Karpas-422 (cell line): Measurements from ENCODE around the gene RNF5. TPM values are rescaled to one million over a fixed set of nuclear protein-coding genes. Genes with fewer than 3 reads are reported as not detected.

Experiments
- DNase-seq: peaks from one replicate; pipeline ENCODE4 v3.0.0-alpha.2; 2015
- H2AFZ ChIP-seq: fragments of 200-600 bp; sonication (generic); 2 replicates; pipeline ENCODE4 v1.6.1; 2014; ENCODE audit warnings: antibody characterized with exemption, low read length, mixed read lengths
- H3K27ac ChIP-seq: fragments of 200-600 bp; sonication (generic); 2 replicates; pipeline ENCODE4 v1.5.1; 2014; ENCODE audit warnings: mild to moderate bottlenecking, low read length, moderate library complexity
- H3K27me3 ChIP-seq: fragments of 200-600 bp; sonication (generic); 2 replicates; pipeline ENCODE4 v1.6.1; 2014; ENCODE audit warnings: low read length, mixed read lengths
- H3K36me3 ChIP-seq: fragments of 200-600 bp; sonication (generic); 2 replicates; pipeline ENCODE4 v1.6.1; 2014; ENCODE audit warnings: low read length, mixed read lengths; ENCODE audit not compliant: insufficient read depth
- H3K4me1 ChIP-seq: fragments of 200-600 bp; sonication (generic); 2 replicates; pipeline ENCODE4 v1.6.1; 2014; ENCODE audit warnings: mild to moderate bottlenecking, low read length, mixed read lengths
- H3K4me2 ChIP-seq: fragments of 200-600 bp; sonication (generic); 2 replicates; pipeline ENCODE4 v1.6.1; 2014; ENCODE audit warnings: low read length, low read depth, mild to moderate bottlenecking; ENCODE audit not compliant: poor library complexity, severe bottlenecking
- H3K4me3 ChIP-seq: fragments of 200-600 bp; sonication (generic); 2 replicates; pipeline ENCODE4 v1.5.1; 2014; ENCODE audit warnings: mild to moderate bottlenecking, antibody characterized with exemption, low read length, mixed read lengths
- H3K79me2 ChIP-seq: fragments of 200-600 bp; sonication (generic); 2 replicates; pipeline ENCODE4 v1.6.1; 2014; ENCODE audit warnings: mild to moderate bottlenecking, low read length, mixed read lengths
- H3K9ac ChIP-seq: fragments of 200-600 bp; sonication (generic); 2 replicates; pipeline ENCODE4 v1.6.0; 2014; ENCODE audit warnings: low read length
- H3K9me2 ChIP-seq: fragments of 200-600 bp; sonication (generic), shearing (Covaris generic); replicated peaks from 2 replicates; pipeline ENCODE4 v1.6.0; 2014; ENCODE audit warnings: mild to moderate bottlenecking, low read length, moderate library complexity; ENCODE audit not compliant: insufficient read depth
- H3K9me3 ChIP-seq: fragments of 300-700, 200-600 bp; sonication (generic); 2 replicates; pipeline ENCODE4 v1.6.1; 2014; ENCODE audit warnings: low read length, mixed read lengths
- H4K20me1 ChIP-seq: fragments of 200-600 bp; sonication (generic); 2 replicates; pipeline ENCODE4 v1.6.1; 2014; ENCODE audit warnings: mild to moderate bottlenecking, antibody characterized with exemption, low read length, low read depth; ENCODE audit not compliant: insufficient read depth
- total RNA-seq: library from RNA; depleted of rRNA; stranded (reverse); fragments of >200 nt; shearing (Covaris generic); gene quantifications from 2 replicates; pipeline ENCODE4 v1.2.3, GENCODE V29; 2014; ENCODE audit warnings: low replicate concordance

RNF5 gene
- total RNA-seq, 1 experiment from 2014 or later, result 73.5 TPM

- H3K9me2 ChIP-seq, result no peaks in the 10 kb centered on the region
- peak overlapping the region; percentile 87 for H3K27ac ChIP-seq
- H4K20me1 ChIP-seq, result no peaks in the 10 kb centered on the region
- H3K79me2 ChIP-seq, result peaks cover 49% of the 10 kb centered on the region
- peaks cover 65% of the 10 kb centered on the region for H3K4me1 ChIP-seq
- DNase-seq, result no peak
- H3K9me3 ChIP-seq, result no peaks in the 10 kb centered on the region
- H3K27me3 ChIP-seq, result no peaks in the 10 kb centered on the region
- H3K36me3 ChIP-seq, result peaks cover 5% of the 10 kb centered on the region; the same call in 1 of the 2 replicates
- no peak overlapping the region for H2AFZ ChIP-seq
- H3K9ac ChIP-seq, result peak overlapping the region; percentile 95
- peak overlapping the region; percentile 87 for H3K4me2 ChIP-seq
- H3K4me3 ChIP-seq, result peak overlapping the region; percentile 82
Measured at GRCh38 chr6:32188381-32189068, 10.3 kb downstream of the RNF5 start.

GRCh38 chr6:32189069-32189741 is 11.0 kb downstream of the RNF5 start:
- 0 out of 2 replicates have a peak, but pooled peaks cover 2% of the 10 kb centered on the region for H3K36me3 ChIP-seq

GRCh38 chr6:32189742-32190053 is 11.5 kb downstream of the RNF5 start:
- peak overlapping the region; percentile 87 for H3K27ac ChIP-seq
- peak overlapping the region; percentile 95 for H3K9ac ChIP-seq
- peak overlapping the region; percentile 87 for H3K4me2 ChIP-seq
- H3K4me1 ChIP-seq, result peaks cover 74% of the 10 kb centered on the region
- H3K36me3 ChIP-seq, result 0 out of 2 replicates have a peak, but pooled peaks cover 2% of the 10 kb centered on the region
- no peak overlapping the region for H2AFZ ChIP-seq
- H3K79me2 ChIP-seq, result peaks cover 47% of the 10 kb centered on the region
- peak overlapping the region; percentile 82 for H3K4me3 ChIP-seq
- no peaks in the 10 kb centered on the region for H4K20me1 ChIP-seq
- H3K27me3 ChIP-seq, result no peaks in the 10 kb centered on the region
- no peaks in the 10 kb centered on the region for H3K9me2 ChIP-seq
- no peak for DNase-seq
- no peaks in the 10 kb centered on the region for H3K9me3 ChIP-seq

More at GRCh38 chr6:32189069-32189741, 11.0 kb downstream of the RNF5 start:
- peaks cover 69% of the 10 kb centered on the region for H3K4me1 ChIP-seq
- peak overlapping the region; percentile 82 for H3K4me3 ChIP-seq
- H3K79me2 ChIP-seq, result peaks cover 49% of the 10 kb centered on the region
- no peaks in the 10 kb centered on the region for H3K27me3 ChIP-seq
- no peak for DNase-seq
- H3K9ac ChIP-seq, result peak overlapping the region; percentile 95
- no peaks in the 10 kb centered on the region for H3K9me2 ChIP-seq
- no peaks in the 10 kb centered on the region for H4K20me1 ChIP-seq
- no peaks in the 10 kb centered on the region for H3K9me3 ChIP-seq
- H3K4me2 ChIP-seq, result peak overlapping the region; percentile 87
- H3K27ac ChIP-seq, result peak overlapping the region; percentile 87
- H2AFZ ChIP-seq, result no peak overlapping the region

- Histone ChIP-seq H3K27me3 (no peaks in the 10 kb centered on the region), H4K20me1 (no peaks in the 10 kb centered on the region), H3K9me2 (no peaks in the 10 kb centered on the region), H3K27ac (peak within 1 kb of the TSS; percentile 87), H3K9me3 (no peaks in the 10 kb centered on the region), H3K36me3 (0 out of 2 replicates have a peak, but pooled peaks cover 2% of the 10 kb centered on the region), H3K4me1 (peaks cover 80% of the 10 kb centered on the region), H3K79me2 (peaks cover 47% of the 10 kb centered on the region), H3K9ac (peak within 1 kb of the TSS; percentile 95), H2AFZ (no peak within 1 kb of the TSS), H3K4me2 (peak within 1 kb of the TSS; percentile 87), H3K4me3 (peak within 1 kb of the TSS; percentile 82)
- DNase-seq, result peak; percentile 97
Measured at GRCh38 chr6:32190054-32190851, 12.0 kb downstream of the RNF5 start, which contains the start of gene PBX2. Gene PBX2 (minus strand): TSS chr6:32190202. CDS start chr6:32189915, 287 bp downstream.

- Histone ChIP-seq H3K79me2 (peaks cover 47% of the 10 kb centered on the region), H3K9ac (peak overlapping the region; percentile 95), H3K4me1 (peaks cover 75% of the 10 kb centered on the region), H3K27me3 (no peaks in the 10 kb centered on the region), H3K9me2 (no peaks in the 10 kb centered on the region), H3K4me2 (peak overlapping the region; percentile 87), H2AFZ (no peak overlapping the region), H3K27ac (peak overlapping the region; percentile 87), H3K9me3 (no peaks in the 10 kb centered on the region), H4K20me1 (no peaks in the 10 kb centered on the region), H3K36me3 (no peaks in the 10 kb centered on the region), H3K4me3 (peak overlapping the region; percentile 82)
- DNase-seq, result peak; percentile 42
Measured at GRCh38 chr6:32190911-32191677, 12.9 kb downstream of the RNF5 start.

GRCh38 chr6:32191696-32192607 is 13.7 kb downstream of the RNF5 start:
- no peaks in the 10 kb centered on the region for H3K9me2 ChIP-seq
- peaks cover 47% of the 10 kb centered on the region for H3K79me2 ChIP-seq
- H3K9ac ChIP-seq, result peak overlapping the region; percentile 95
- H3K27me3 ChIP-seq, result no peaks in the 10 kb centered on the region
- H3K4me3 ChIP-seq, result peak overlapping the region; percentile 82
- peak overlapping the region; percentile 87 for H3K27ac ChIP-seq
- no peak overlapping the region for H2AFZ ChIP-seq
- peaks cover 75% of the 10 kb centered on the region for H3K4me1 ChIP-seq
- no peak for DNase-seq
- no peaks in the 10 kb centered on the region for H3K9me3 ChIP-seq
- no peaks in the 10 kb centered on the region for H4K20me1 ChIP-seq
- no peaks in the 10 kb centered on the region for H3K36me3 ChIP-seq
- H3K4me2 ChIP-seq, result peak overlapping the region; percentile 87

- Histone ChIP-seq H4K20me1 (no peaks in the 10 kb centered on the region), H3K36me3 (no peaks in the 10 kb centered on the region), H3K9me3 (no peaks in the 10 kb centered on the region), H3K9ac (peak within 1 kb of the TSS; percentile 95), H3K4me1 (peaks cover 75% of the 10 kb centered on the region), H3K27me3 (no peaks in the 10 kb centered on the region), H3K4me2 (peak within 1 kb of the TSS; percentile 87), H3K79me2 (peaks cover 42% of the 10 kb centered on the region), H3K9me2 (no peaks in the 10 kb centered on the region), H2AFZ (no peak within 1 kb of the TSS), H3K4me3 (peak within 1 kb of the TSS; percentile 82), H3K27ac (peak within 1 kb of the TSS; percentile 87)
- peak; percentile 78 for DNase-seq
Measured at GRCh38 chr6:32192608-32193039, 14.4 kb downstream of the RNF5 start, which contains the start of gene GPSM3. Gene GPSM3 (minus strand): TSS chr6:32192643. CDS start chr6:32192513, 130 bp downstream.
